Glutamatergic neuron (in vitro differentiated cells): ENCODE data around the gene FNDC3B. TPM values are rescaled to one million over a fixed set of nuclear protein-coding genes. Genes with fewer than 3 reads are reported as not detected.

Experiments used
- DNase-seq: peaks from one replicate; pipeline ENCODE4 v3.0.0; 2022
- H3K27ac Mint-ChIP-seq: one replicate; pipeline ENCODE4 v1.8.0; 2020; ENCODE audit warnings: mild to moderate bottlenecking, mixed read lengths, inconsistent platforms; ENCODE audit not compliant: unreplicated experiment
- H3K27me3 Mint-ChIP-seq: one replicate; pipeline ENCODE4 v1.8.0; 2020; ENCODE audit warnings: mild to moderate bottlenecking, moderate library complexity, mixed read lengths, inconsistent platforms; ENCODE audit not compliant: unreplicated experiment
- H3K36me3 Mint-ChIP-seq: one replicate; pipeline ENCODE4 v1.8.0; 2020; ENCODE audit warnings: mild to moderate bottlenecking, mixed read lengths, inconsistent platforms; ENCODE audit not compliant: unreplicated experiment
- H3K4me1 Mint-ChIP-seq: one replicate; pipeline ENCODE4 v1.8.0; 2020; ENCODE audit warnings: mild to moderate bottlenecking, low read depth, mixed read lengths, inconsistent platforms; ENCODE audit not compliant: unreplicated experiment
- H3K4me3 Mint-ChIP-seq: one replicate; pipeline ENCODE4 v1.8.0; 2020; ENCODE audit warnings: mild to moderate bottlenecking, mixed read lengths, inconsistent platforms; ENCODE audit not compliant: unreplicated experiment
- H3K9me3 Mint-ChIP-seq: one replicate; pipeline ENCODE4 v1.8.0; 2020; ENCODE audit warnings: mild to moderate bottlenecking, moderate library complexity, mixed read lengths, inconsistent platforms; ENCODE audit not compliant: unreplicated experiment
- CTCF ChIP-seq: fragments of 200-600 bp; sonication (generic); IDR thresholded peaks from one replicate; pipeline ENCODE4 v1.5.0; 2021; ENCODE audit not compliant: partially characterized antibody, unreplicated experiment
- total RNA-seq: library from RNA; stranded (reverse); fragmentation: NEBNext Ultra II Directional; extraction: Animal tissue kit (Norgen Biotek cat#: 25700); gene quantifications from one replicate; pipeline ENCODE4 v1.2.1, GENCODE V29; 2021; ENCODE audit not compliant: unreplicated experiment

Gene FNDC3B
- total RNA-seq, 1 donor from 2014 or later: 11.7 TPM

GRCh38 chr3:172347895-172348679 is 308.7 kb downstream of the FNDC3B start:
- Mint-ChIP-seq H3K4me1 (peaks cover 5% of the 10 kb centered on the region), H3K27me3 (no peaks in the 10 kb centered on the region), H3K4me3 (no peak overlapping the region), H3K27ac (no peak overlapping the region), H3K9me3 (no peaks in the 10 kb centered on the region), H3K36me3 (no peaks in the 10 kb centered on the region)
- no peak for TF ChIP-seq CTCF
- DNase-seq: no peak

- no peaks in the 10 kb centered on the region for H3K36me3 Mint-ChIP-seq
These were observed 312.6 kb downstream of the FNDC3B start for GRCh38 chr3:172351895-172352466.

GRCh38 chr3:172352786-172353185 is 313.4 kb downstream of the FNDC3B start:
- H3K27me3 Mint-ChIP-seq: no peaks in the 10 kb centered on the region
- no peak overlapping the region for H3K27ac Mint-ChIP-seq
- no peak for DNase-seq
- no peaks in the 10 kb centered on the region for H3K36me3 Mint-ChIP-seq
- H3K9me3 Mint-ChIP-seq: no peaks in the 10 kb centered on the region
- no peak for TF ChIP-seq CTCF
- H3K4me3 Mint-ChIP-seq: no peak overlapping the region
- peaks cover 1% of the 10 kb centered on the region for H3K4me1 Mint-ChIP-seq

More at GRCh38 chr3:172351895-172352466, 312.6 kb downstream of the FNDC3B start:
- no peaks in the 10 kb centered on the region for H3K27me3 Mint-ChIP-seq
- H3K4me1 Mint-ChIP-seq: peaks cover 5% of the 10 kb centered on the region
- H3K9me3 Mint-ChIP-seq: no peaks in the 10 kb centered on the region
- no peak for DNase-seq
- no peak for TF ChIP-seq CTCF
- H3K27ac Mint-ChIP-seq: no peak overlapping the region
- H3K4me3 Mint-ChIP-seq: no peak overlapping the region

GRCh38 chr3:172354931-172355499 is 315.6 kb downstream of the FNDC3B start:
- Mint-ChIP-seq H3K36me3 (no peaks in the 10 kb centered on the region), H3K4me3 (no peak overlapping the region), H3K4me1 (no peaks in the 10 kb centered on the region), H3K27me3 (no peaks in the 10 kb centered on the region), H3K9me3 (no peaks in the 10 kb centered on the region), H3K27ac (no peak overlapping the region)
- TF ChIP-seq CTCF: no peak
- DNase-seq: no peak

- no peak for DNase-seq
- Mint-ChIP-seq H3K27me3 (no peaks in the 10 kb centered on the region), H3K27ac (no peak overlapping the region), H3K9me3 (no peaks in the 10 kb centered on the region), H3K4me1 (no peaks in the 10 kb centered on the region), H3K36me3 (no peaks in the 10 kb centered on the region), H3K4me3 (no peak overlapping the region)
- no peak for TF ChIP-seq CTCF
These were observed 316.5 kb downstream of the FNDC3B start for GRCh38 chr3:172355836-172356235.
